Ovary (tissue), 3 donors: Measurements from ENCODE around the gene UBAC1.

Experiments
- CTCF ChIP-seq, 3 donors: fragments of 450-650 bp in 2 of 3; fragments of 200-600 bp in 1 of 3; IDR thresholded peaks; one replicate each; pipeline versions ENCODE4 v1.5.1 to v1.8.0; 2016 to 2022; ENCODE audit warnings: antibody characterized with exemption in 3 of 3, mild to moderate bottlenecking in 1 of 3
- EP300 ChIP-seq: sonication (generic); formaldehyde crosslinking; IDR thresholded peaks from one replicate; pipeline ENCODE4 v1.6.1; 2017; ENCODE audit warnings: antibody characterized with exemption
- POLR2A ChIP-seq: fragments of 450-650 bp; IDR thresholded peaks from one replicate; pipeline ENCODE4 v1.6.1; 2017; ENCODE audit warnings: antibody characterized with exemption, mild to moderate bottlenecking, moderate library complexity
- donor health status: DM: no; HTN: no; CAD: no.

- TF ChIP-seq POLR2A: no peak
- TF ChIP-seq CTCF (IDR thresholded peaks at IDR 0.05): no peak
- TF ChIP-seq EP300: no peak
Observed at GRCh38 chr9:136003411-136004218, 42.4 kb upstream of the UBAC1 start.
